Liver (tissue), 9 donors: ENCODE results near the gene HBA1. TPM values are rescaled to one million over a fixed set of nuclear protein-coding genes. Genes with fewer than 3 reads are reported as not detected.

Experiments
- DNase-seq: peaks from one replicate; pipeline ENCODE4 v3.0.0-alpha.2; 2017; ENCODE audit warnings: low spot score
- H3K27ac ChIP-seq, 2 donors: one replicate each; pipeline ENCODE4 v1.7.0; 2013; ENCODE audit warnings: inconsistent platforms in 2 of 2, low read length in 2 of 2, control low read depth in 1 of 2, low read depth in 1 of 2, mild to moderate bottlenecking in 1 of 2
- H3K27me3 ChIP-seq, 4 donors: one replicate each; pipeline versions ENCODE4 v1.6.1 to v1.7.0; 2013; ENCODE audit warnings: low read length in 3 of 4, inconsistent platforms in 1 of 4, mild to moderate bottlenecking in 1 of 4, moderate library complexity in 1 of 4; ENCODE audit not compliant: control insufficient read depth in 4 of 4, insufficient read depth in 4 of 4
- H3K36me3 ChIP-seq, 4 donors: one replicate each; pipeline versions ENCODE4 v1.6.1 to v1.7.0; 2013; ENCODE audit warnings: low read length in 3 of 4, mild to moderate bottlenecking in 3 of 4, low read depth in 1 of 4, moderate library complexity in 1 of 4; ENCODE audit not compliant: control insufficient read depth in 4 of 4, insufficient read depth in 3 of 4
- H3K4me1 ChIP-seq, 4 donors: one replicate each; pipeline versions ENCODE4 v1.6.1 to v1.7.0; 2013; ENCODE audit warnings: low read length in 3 of 4, mild to moderate bottlenecking in 3 of 4, moderate library complexity in 1 of 4; ENCODE audit not compliant: control insufficient read depth in 4 of 4, insufficient read depth in 4 of 4
- H3K4me3 ChIP-seq, 3 donors: one replicate each; pipeline versions ENCODE4 v1.6.1 to v1.7.0; 2013; ENCODE audit warnings: low read length in 3 of 3, control low read depth in 1 of 3, low read depth in 1 of 3, mild to moderate bottlenecking in 1 of 3
- H3K9ac ChIP-seq, 2 donors: one replicate each; pipeline ENCODE4 v1.7.0; 2013; ENCODE audit warnings: low read length in 2 of 2, mild to moderate bottlenecking in 2 of 2, moderate library complexity in 2 of 2, control low read depth in 1 of 2, low read depth in 1 of 2
- H3K9me3 ChIP-seq, 4 donors: one replicate each; pipeline versions ENCODE4 v1.6.1 to v1.7.0; 2013; ENCODE audit warnings: low read length in 3 of 4; ENCODE audit not compliant: control insufficient read depth in 4 of 4
- EGR1 ChIP-seq, 2 donors: IDR thresholded peaks; 2 replicates each; pipeline ENCODE4 v1.6.1; 2016 to 2018; ENCODE audit warnings: antibody characterized with exemption in 2 of 2, low read depth in 2 of 2
- FOXA1 ChIP-seq: IDR thresholded peaks from 2 replicates; pipeline ENCODE4 v1.6.1; 2016; ENCODE audit warnings: antibody characterized with exemption
- FOXA2 ChIP-seq: IDR thresholded peaks from 2 replicates; pipeline ENCODE4 v1.6.1; 2016; ENCODE audit warnings: antibody characterized with exemption
- GABPA ChIP-seq, 2 donors: IDR thresholded peaks in 1 of 2; conservative IDR thresholded peaks in 1 of 2; 2 replicates each; pipeline ENCODE4 v1.6.1; 2016; ENCODE audit warnings: antibody characterized with exemption in 2 of 2, mild to moderate bottlenecking in 1 of 2, moderate library complexity in 1 of 2
- HNF4A ChIP-seq, 2 donors: conservative IDR thresholded peaks; 2 replicates each; pipeline ENCODE4 v1.6.1; 2016; ENCODE audit warnings: antibody characterized with exemption in 2 of 2, mild to moderate bottlenecking in 2 of 2
- HNF4G ChIP-seq: IDR thresholded peaks from 2 replicates; pipeline ENCODE4 v1.6.1; 2016; ENCODE audit warnings: antibody characterized with exemption
- JUND ChIP-seq, 2 donors: IDR thresholded peaks; 2 replicates each; pipeline ENCODE4 v1.6.1; 2016; ENCODE audit warnings: antibody characterized with exemption in 2 of 2
- NR2F2 ChIP-seq: IDR thresholded peaks from 2 replicates; pipeline ENCODE4 v1.6.1; 2016; ENCODE audit warnings: antibody characterized with exemption
- RAD21 ChIP-seq, 2 donors: IDR thresholded peaks; 2 replicates each; pipeline ENCODE4 v1.6.1; 2016; ENCODE audit warnings: antibody characterized with exemption in 2 of 2, mild to moderate bottlenecking in 2 of 2
- RXRA ChIP-seq, 2 donors: IDR thresholded peaks; 2 replicates each; pipeline ENCODE4 v1.6.1; 2017 to 2018; ENCODE audit warnings: antibody characterized with exemption in 2 of 2, mild to moderate bottlenecking in 1 of 2
- SP1 ChIP-seq: IDR thresholded peaks from 2 replicates; pipeline ENCODE4 v1.6.1; 2018; ENCODE audit warnings: antibody characterized with exemption, mild to moderate bottlenecking
- TAF1 ChIP-seq: conservative IDR thresholded peaks from 2 replicates; pipeline ENCODE4 v1.6.1; 2016; ENCODE audit warnings: antibody characterized with exemption, mild to moderate bottlenecking
- YY1 ChIP-seq: IDR thresholded peaks from 2 replicates; pipeline ENCODE4 v1.6.1; 2016; ENCODE audit warnings: antibody characterized with exemption, mild to moderate bottlenecking
- WGBS: extraction: QIAGEN DNeasy Blood & Tissue Kit; methylation state at CpG from one replicate; pipeline ENCODE4 v1.1.7; 2013; 5-methylcytosine and 5-hydroxymethylcytosine counted together
- polyA plus RNA-seq, 2 donors: library from polyadenylated mRNA; stranded (reverse) in 1 of 2; unstranded in 1 of 2; fragments of 200-250 nt in 1 of 2; fragments of >200 nt in 1 of 2; fragmentation: Nextera tagmentation in 1 of 2; extraction: Ambion mirVana in 1 of 2; gene quantifications; one replicate each; pipeline versions ENCODE4 v1.2.1 to v1.2.3, GENCODE V29; 2013 to 2015
- total RNA-seq, 2 donors: library from RNA; depleted of rRNA; stranded (reverse); fragments of >200 nt; gene quantifications; one replicate each; pipeline ENCODE4 v1.2.3, GENCODE V29; 2014
- TF ChIP-seq, protein P1 (sequence below): IDR thresholded peaks from 2 replicates; pipeline ENCODE4 v1.6.1; 2016; ENCODE audit warnings: antibody characterized with exemption, mild to moderate bottlenecking
- TF ChIP-seq, protein P2 (sequence below): IDR thresholded peaks from 2 replicates; pipeline ENCODE4 v1.6.1; 2016; ENCODE audit warnings: antibody characterized with exemption
- TF ChIP-seq, protein P3 (sequence below): IDR thresholded peaks from 2 replicates; pipeline ENCODE4 v1.6.1; 2016; ENCODE audit warnings: antibody characterized with exemption
- TF ChIP-seq, protein P4 (sequence below): fragments of 150-350 bp; IDR thresholded peaks from 2 replicates; pipeline ENCODE4 v1.5.1; 2017; ENCODE audit warnings: improper control_type of control experiment, low read depth, low read length; ENCODE audit not compliant: missing input control
- TF ChIP-seq, protein P5 (sequence below): IDR thresholded peaks from 2 replicates; pipeline ENCODE4 v1.6.1; 2016; ENCODE audit warnings: antibody characterized with exemption
- donor health status: healthy.
- donor health status: healthy.
- donor health status: healthy.
- donor health status: healthy.
- donor health status: healthy.

Gene HBA1
- total and polyA plus RNA-seq, 4 donors, result 3.5 to 19,034 (median 30.1) TPM

DNA sequence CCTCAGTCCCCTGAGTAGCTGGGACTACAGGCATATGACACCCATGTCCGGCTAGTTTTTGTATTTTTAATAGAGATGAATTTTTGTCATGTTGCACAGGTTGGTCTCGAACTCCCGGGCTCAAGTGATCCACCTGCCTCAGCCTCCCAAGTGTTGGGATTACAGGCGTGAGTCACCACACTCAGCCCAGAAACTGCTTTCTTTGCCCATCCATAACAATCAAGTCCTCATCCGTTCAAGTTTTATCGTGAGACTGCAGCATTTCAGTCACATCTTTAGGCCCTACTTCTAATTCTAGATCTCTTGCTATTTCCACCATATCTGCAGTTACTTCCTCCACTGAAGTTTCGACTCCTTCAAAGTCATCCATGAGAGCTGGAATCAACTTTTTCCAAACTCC, 44.4 kb upstream of the HBA1 start:
- Histone ChIP-seq H3K27ac (no peak overlapping the region), H3K9me3 (no peaks in the 10 kb centered on the region), H3K4me3 (no peak overlapping the region), H3K27me3 (no peaks in the 10 kb centered on the region), H3K9ac (no peak overlapping the region), H3K36me3 (no peaks in the 10 kb centered on the region), H3K4me1 (peaks cover 0 to under 1% (median 0%) of the 10 kb centered on the region in 4 donors)
- DNase-seq, result no peak
- 96% methylated on average over 7 of the region's 7 CpGs for WGBS
- TF ChIP-seq SP1 (no peak), JUND (IDR thresholded peaks at IDR 0.05) (no peak), EGR1 (IDR thresholded peaks at IDR 0.05; ENCODE audit: low read depth in 2 of 2) (no peak), FOXA2 (no peak), HNF4G (no peak), TAF1 (no peak), YY1 (no peak), GABPA (IDR thresholded peaks at IDR 0.05 in 1 of 2, conservative IDR thresholded peaks at IDR 0.05 in 1 of 2) (no peak), RXRA (IDR thresholded peaks at IDR 0.05) (no peak), RAD21 (IDR thresholded peaks at IDR 0.05) (no peak), FOXA1 (no peak), HNF4A (conservative IDR thresholded peaks at IDR 0.05) (no peak), NR2F2 (no peak)
- TF ChIP-seq, protein P1, sequence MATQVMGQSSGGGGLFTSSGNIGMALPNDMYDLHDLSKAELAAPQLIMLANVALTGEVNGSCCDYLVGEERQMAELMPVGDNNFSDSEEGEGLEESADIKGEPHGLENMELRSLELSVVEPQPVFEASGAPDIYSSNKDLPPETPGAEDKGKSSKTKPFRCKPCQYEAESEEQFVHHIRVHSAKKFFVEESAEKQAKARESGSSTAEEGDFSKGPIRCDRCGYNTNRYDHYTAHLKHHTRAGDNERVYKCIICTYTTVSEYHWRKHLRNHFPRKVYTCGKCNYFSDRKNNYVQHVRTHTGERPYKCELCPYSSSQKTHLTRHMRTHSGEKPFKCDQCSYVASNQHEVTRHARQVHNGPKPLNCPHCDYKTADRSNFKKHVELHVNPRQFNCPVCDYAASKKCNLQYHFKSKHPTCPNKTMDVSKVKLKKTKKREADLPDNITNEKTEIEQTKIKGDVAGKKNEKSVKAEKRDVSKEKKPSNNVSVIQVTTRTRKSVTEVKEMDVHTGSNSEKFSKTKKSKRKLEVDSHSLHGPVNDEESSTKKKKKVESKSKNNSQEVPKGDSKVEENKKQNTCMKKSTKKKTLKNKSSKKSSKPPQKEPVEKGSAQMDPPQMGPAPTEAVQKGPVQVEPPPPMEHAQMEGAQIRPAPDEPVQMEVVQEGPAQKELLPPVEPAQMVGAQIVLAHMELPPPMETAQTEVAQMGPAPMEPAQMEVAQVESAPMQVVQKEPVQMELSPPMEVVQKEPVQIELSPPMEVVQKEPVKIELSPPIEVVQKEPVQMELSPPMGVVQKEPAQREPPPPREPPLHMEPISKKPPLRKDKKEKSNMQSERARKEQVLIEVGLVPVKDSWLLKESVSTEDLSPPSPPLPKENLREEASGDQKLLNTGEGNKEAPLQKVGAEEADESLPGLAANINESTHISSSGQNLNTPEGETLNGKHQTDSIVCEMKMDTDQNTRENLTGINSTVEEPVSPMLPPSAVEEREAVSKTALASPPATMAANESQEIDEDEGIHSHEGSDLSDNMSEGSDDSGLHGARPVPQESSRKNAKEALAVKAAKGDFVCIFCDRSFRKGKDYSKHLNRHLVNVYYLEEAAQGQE, result no peak
- TF ChIP-seq, protein P2, sequence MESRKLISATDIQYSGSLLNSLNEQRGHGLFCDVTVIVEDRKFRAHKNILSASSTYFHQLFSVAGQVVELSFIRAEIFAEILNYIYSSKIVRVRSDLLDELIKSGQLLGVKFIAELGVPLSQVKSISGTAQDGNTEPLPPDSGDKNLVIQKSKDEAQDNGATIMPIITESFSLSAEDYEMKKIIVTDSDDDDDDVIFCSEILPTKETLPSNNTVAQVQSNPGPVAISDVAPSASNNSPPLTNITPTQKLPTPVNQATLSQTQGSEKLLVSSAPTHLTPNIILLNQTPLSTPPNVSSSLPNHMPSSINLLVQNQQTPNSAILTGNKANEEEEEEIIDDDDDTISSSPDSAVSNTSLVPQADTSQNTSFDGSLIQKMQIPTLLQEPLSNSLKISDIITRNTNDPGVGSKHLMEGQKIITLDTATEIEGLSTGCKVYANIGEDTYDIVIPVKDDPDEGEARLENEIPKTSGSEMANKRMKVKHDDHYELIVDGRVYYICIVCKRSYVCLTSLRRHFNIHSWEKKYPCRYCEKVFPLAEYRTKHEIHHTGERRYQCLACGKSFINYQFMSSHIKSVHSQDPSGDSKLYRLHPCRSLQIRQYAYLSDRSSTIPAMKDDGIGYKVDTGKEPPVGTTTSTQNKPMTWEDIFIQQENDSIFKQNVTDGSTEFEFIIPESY, result no peak
- TF ChIP-seq, protein P3, sequence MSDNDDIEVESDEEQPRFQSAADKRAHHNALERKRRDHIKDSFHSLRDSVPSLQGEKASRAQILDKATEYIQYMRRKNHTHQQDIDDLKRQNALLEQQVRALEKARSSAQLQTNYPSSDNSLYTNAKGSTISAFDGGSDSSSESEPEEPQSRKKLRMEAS, result no peak
- TF ChIP-seq, protein P4, sequence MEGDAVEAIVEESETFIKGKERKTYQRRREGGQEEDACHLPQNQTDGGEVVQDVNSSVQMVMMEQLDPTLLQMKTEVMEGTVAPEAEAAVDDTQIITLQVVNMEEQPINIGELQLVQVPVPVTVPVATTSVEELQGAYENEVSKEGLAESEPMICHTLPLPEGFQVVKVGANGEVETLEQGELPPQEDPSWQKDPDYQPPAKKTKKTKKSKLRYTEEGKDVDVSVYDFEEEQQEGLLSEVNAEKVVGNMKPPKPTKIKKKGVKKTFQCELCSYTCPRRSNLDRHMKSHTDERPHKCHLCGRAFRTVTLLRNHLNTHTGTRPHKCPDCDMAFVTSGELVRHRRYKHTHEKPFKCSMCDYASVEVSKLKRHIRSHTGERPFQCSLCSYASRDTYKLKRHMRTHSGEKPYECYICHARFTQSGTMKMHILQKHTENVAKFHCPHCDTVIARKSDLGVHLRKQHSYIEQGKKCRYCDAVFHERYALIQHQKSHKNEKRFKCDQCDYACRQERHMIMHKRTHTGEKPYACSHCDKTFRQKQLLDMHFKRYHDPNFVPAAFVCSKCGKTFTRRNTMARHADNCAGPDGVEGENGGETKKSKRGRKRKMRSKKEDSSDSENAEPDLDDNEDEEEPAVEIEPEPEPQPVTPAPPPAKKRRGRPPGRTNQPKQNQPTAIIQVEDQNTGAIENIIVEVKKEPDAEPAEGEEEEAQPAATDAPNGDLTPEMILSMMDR, result no peak
- TF ChIP-seq, protein P5, sequence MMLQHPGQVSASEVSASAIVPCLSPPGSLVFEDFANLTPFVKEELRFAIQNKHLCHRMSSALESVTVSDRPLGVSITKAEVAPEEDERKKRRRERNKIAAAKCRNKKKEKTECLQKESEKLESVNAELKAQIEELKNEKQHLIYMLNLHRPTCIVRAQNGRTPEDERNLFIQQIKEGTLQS, result no peak

DNA sequence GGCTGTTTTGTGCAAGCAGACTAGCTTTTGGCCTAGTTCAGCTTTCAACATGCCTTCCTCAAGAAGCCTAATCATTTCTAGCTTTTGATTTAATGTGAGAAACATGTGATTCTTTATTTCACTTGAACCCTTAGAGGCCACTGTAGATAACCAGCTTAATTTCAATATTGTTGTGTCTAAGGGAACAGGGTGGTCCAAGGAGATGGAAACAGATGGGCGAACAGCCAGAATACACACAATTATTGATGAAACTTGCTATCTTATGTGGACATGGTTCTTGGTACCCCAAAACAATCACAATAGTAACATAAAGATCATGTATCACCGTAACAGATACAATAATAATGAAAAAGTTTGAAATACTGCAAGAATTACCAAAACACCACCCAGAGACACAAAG, 42.8 kb upstream of the HBA1 start:
- Histone ChIP-seq H3K4me3 (no peak overlapping the region), H3K27me3 (no peaks in the 10 kb centered on the region), H3K9ac (no peak overlapping the region), H3K9me3 (no peaks in the 10 kb centered on the region), H3K4me1 (peaks cover 0 to 6% (median 1%) of the 10 kb centered on the region in 4 donors), H3K36me3 (no peaks in the 10 kb centered on the region), H3K27ac (no peak overlapping the region)
- 94% methylated on average over 2 of the region's 2 CpGs for WGBS
- no peak for DNase-seq
- TF ChIP-seq, protein P5, result no peak
- TF ChIP-seq, protein P4, result no peak
- TF ChIP-seq NR2F2 (no peak), RXRA (IDR thresholded peaks at IDR 0.05) (no peak)
- TF ChIP-seq, protein P1, result no peak
